ENCODE results near the gene SNX25.

The SNX25 gene

GRCh38 chr4:185358514-185358913, 149.1 kb downstream of the SNX25 start:
- no peaks in the 10 kb centered on the region for H3K27me3 ChIP-seq (ENCODE audit: insufficient read depth, low read length)
- no peaks in the 10 kb centered on the region for H3K4me1 ChIP-seq (ENCODE audit: insufficient read depth, low read length, severe bottlenecking)
- no peaks in the 10 kb centered on the region for H3K9me2 ChIP-seq (ENCODE audit: low read depth, low read length)
- H3K36me3 ChIP-seq (ENCODE audit: insufficient read depth, low read length) = peaks cover 39% of the 10 kb centered on the region
- no peak overlapping the region for H3K9ac ChIP-seq (ENCODE audit: low read length)
- no peak overlapping the region for H3K4me2 ChIP-seq (ENCODE audit: low read length)
- H3F3A ChIP-seq (ENCODE audit: insufficient read depth, low read length) = no peaks in the 10 kb centered on the region
- TF ChIP-seq CTCF (IDR thresholded peaks at IDR 0.05; ENCODE audit: low read length) = no peak
- no peak for TF ChIP-seq EZH2 (IDR thresholded peaks at IDR 0.05; ENCODE audit: borderline replicate concordance, low read length)
- no peak overlapping the region for H3K4me3 ChIP-seq (ENCODE audit: low read depth, low read length, poor library complexity, severe bottlenecking)
- H3K27ac ChIP-seq (ENCODE audit: low read depth, low read length, poor library complexity, severe bottlenecking) = no peak overlapping the region
- H4K20me1 ChIP-seq (ENCODE audit: insufficient read depth, low read length) = no peaks in the 10 kb centered on the region
- H2AFZ ChIP-seq (ENCODE audit: low read length) = no peak overlapping the region
- no peaks in the 10 kb centered on the region for H3K79me2 ChIP-seq (ENCODE audit: insufficient read depth, low read length)
- H3K9me3 ChIP-seq (ENCODE audit: low read length) = no peaks in the 10 kb centered on the region

- Histone ChIP-seq H2AFZ (ENCODE audit: low read length) (no peak overlapping the region), H3K4me1 (ENCODE audit: insufficient read depth, low read length, severe bottlenecking) (no peaks in the 10 kb centered on the region), H3K4me2 (ENCODE audit: low read length) (no peak overlapping the region), H4K20me1 (ENCODE audit: insufficient read depth, low read length) (no peaks in the 10 kb centered on the region), H3K4me3 (ENCODE audit: low read depth, low read length, poor library complexity, severe bottlenecking) (no peak overlapping the region), H3K9ac (ENCODE audit: low read length) (no peak overlapping the region), H3K9me2 (ENCODE audit: low read depth, low read length) (no peaks in the 10 kb centered on the region), H3K79me2 (ENCODE audit: insufficient read depth, low read length) (no peaks in the 10 kb centered on the region), H3K27me3 (ENCODE audit: insufficient read depth, low read length) (no peaks in the 10 kb centered on the region), H3K27ac (ENCODE audit: low read depth, low read length, poor library complexity, severe bottlenecking) (no peak overlapping the region), H3F3A (ENCODE audit: insufficient read depth, low read length) (no peaks in the 10 kb centered on the region), H3K9me3 (ENCODE audit: low read length) (no peaks in the 10 kb centered on the region), H3K36me3 (ENCODE audit: insufficient read depth, low read length) (peaks cover 38% of the 10 kb centered on the region)
- TF ChIP-seq EZH2 (IDR thresholded peaks at IDR 0.05; ENCODE audit: borderline replicate concordance, low read length) (no peak), CTCF (IDR thresholded peaks at IDR 0.05; ENCODE audit: low read length) (no peak)
Observed at GRCh38 chr4:185358959-185359358, 149.6 kb downstream of the SNX25 start.

- H3K4me2 ChIP-seq (ENCODE audit: low read length) = no peak overlapping the region
- no peaks in the 10 kb centered on the region for H3K9me2 ChIP-seq (ENCODE audit: low read depth, low read length)
- TF ChIP-seq CTCF (IDR thresholded peaks at IDR 0.05; ENCODE audit: low read length) (no peak), EZH2 (IDR thresholded peaks at IDR 0.05; ENCODE audit: borderline replicate concordance, low read length) (no peak)
- H3K36me3 ChIP-seq (ENCODE audit: insufficient read depth, low read length) = peaks cover 30% of the 10 kb centered on the region
- H3K79me2 ChIP-seq (ENCODE audit: insufficient read depth, low read length) = no peaks in the 10 kb centered on the region
- H3K27me3 ChIP-seq (ENCODE audit: insufficient read depth, low read length) = no peaks in the 10 kb centered on the region
- H2AFZ ChIP-seq (ENCODE audit: low read length) = no peak overlapping the region
- H3K9me3 ChIP-seq (ENCODE audit: low read length) = no peaks in the 10 kb centered on the region
- H3F3A ChIP-seq (ENCODE audit: insufficient read depth, low read length) = no peaks in the 10 kb centered on the region
- H3K4me1 ChIP-seq (ENCODE audit: insufficient read depth, low read length, severe bottlenecking) = no peaks in the 10 kb centered on the region
- H3K9ac ChIP-seq (ENCODE audit: low read length) = no peak overlapping the region
- no peak overlapping the region for H3K27ac ChIP-seq (ENCODE audit: low read depth, low read length, poor library complexity, severe bottlenecking)
- H3K4me3 ChIP-seq (ENCODE audit: low read depth, low read length, poor library complexity, severe bottlenecking) = no peak overlapping the region
- no peaks in the 10 kb centered on the region for H4K20me1 ChIP-seq (ENCODE audit: insufficient read depth, low read length)
Observed at GRCh38 chr4:185359767-185360446, 150.5 kb downstream of the SNX25 start.
